NCI-H187 treated with DMSO at 0.1 percent for 48 hours (cell line): ENCODE data around the gene MIEN1.
"Not testable (repeated sequence)": the region's sequence is repeated elsewhere in the genome, so short reads cannot be mapped to it uniquely, and the experiment has no call there.

Experiments used
- DNase-seq: peaks from one replicate; lab custom pipeline; 2025; lab: John Stamatoyannopoulos, UW

MIEN1 gene

DNA sequence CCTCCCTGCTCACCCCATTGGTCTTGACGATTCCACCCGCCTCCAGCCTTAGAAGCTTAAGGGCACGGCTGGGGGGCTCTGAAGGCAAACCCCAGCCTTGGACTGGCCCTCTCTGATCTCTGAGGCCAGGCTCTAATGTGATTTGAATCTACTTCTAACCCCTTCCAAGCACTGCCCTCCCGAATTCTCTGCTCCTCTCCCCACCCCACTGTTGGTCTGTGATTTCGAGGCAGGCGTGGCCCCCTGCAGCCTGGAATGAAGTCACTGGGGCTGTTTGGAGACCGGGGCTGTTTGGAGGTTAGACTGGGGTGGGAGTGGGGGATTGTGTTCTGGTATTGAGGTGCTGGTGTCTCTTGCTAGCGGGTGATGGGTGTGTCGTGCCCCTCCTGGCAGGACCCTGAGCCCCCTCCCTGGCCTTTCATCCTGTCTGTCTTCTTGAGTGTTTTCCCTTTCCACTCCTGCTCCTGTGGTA, 9.6 kb upstream of the MIEN1 start:
- no peak for DNase-seq

DNA sequence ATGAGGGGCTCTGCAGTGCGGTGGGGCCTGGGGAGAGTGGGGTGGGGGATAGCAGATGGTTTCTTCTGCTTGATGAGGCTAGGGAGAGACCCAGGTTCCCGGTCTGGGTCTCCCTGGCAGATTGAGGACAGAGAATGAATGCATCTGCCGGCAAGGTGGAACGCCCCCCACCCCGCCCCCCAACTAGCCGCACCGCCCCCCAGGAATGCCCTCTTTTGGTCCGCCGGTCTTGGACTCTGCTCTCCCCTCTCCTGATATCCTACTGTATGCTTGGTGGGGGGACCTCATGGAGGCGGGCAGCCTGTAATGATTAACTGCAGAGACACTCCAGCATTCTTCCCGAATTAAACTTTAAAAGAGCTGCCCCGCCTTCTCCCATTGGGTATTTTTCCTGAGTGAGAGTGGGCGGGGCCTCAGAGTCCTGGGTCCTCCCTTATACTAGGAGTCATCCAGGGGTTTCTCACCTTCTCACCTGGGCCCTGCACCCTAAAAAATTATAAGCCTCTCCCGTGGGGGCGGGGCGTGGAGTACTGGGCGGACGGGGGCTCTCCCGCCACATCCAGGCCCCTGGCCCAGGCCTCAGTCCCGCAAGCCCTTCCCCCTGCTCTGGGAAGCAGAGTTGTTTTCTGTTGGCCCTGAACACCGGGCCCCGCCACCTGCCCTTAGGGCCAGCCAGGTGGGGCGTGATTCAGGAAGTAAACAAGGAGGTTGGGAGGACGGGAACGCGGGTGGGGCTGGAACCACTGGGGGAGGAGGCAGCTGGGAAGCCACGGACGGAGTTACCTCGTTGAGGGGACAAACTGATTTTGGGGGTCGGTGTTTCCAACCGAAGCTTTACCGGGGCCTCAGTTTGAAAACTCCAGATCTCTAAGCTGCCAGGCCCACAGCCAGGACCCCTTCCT, 8.9 kb upstream of the MIEN1 start:
- DNase-seq = peak; percentile 42

- no peak for DNase-seq
Measured at GRCh38 chr17:39738568-39738901, 8.2 kb upstream of the MIEN1 start.

GRCh38 chr17:39737760-39738567, 7.6 kb upstream of the MIEN1 start, which contains the start of gene GRB7:
GRB7 (plus strand) TSS chr17:39737938; CDS start chr17:39742302, 4,364 bp downstream.
- peak; percentile 57 for DNase-seq

GRCh38 chr17:39737206-39737759, 7.0 kb upstream of the MIEN1 start:
- no peak for DNase-seq

DNA sequence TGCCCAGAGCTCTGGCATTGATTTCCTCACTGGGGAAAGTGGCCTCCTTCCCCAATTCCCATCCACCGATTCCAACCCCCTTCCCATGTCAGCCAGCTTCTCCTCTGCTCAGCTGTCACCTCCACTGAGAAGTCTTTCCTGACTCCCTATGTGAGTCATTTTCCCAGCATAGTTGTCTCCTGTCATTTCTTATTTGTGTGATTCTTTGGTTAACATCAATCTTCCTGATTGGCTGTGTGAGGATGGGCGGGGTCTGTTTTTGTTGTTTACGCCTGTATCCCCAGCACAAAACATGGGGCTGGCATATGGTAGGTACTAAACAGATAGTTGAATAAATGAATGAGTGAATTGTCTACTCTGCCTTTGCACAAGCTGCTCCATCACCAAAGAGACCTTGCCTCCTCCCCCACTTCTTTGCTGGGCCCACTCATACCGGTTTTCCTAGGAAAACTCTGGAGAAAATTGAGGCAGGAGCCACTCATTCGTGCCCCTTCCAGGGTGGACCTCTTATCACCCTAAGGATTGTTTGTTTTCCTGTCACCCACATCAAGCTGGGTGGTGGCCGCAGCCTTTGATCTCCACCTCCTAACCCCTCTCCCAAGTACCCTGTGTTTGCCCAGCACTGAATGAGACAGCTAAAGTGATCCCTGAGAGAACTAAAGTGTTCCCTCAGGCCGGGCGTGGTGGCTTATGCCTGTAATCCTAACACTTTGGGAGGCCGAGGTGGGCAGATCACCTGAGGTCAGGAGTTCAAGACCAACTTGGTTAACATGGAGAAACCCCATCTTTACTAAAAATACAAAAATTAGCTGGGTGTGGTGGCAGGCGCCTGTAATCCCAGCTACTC, 6.2 kb upstream of the MIEN1 start:
- no peak for DNase-seq

DNA sequence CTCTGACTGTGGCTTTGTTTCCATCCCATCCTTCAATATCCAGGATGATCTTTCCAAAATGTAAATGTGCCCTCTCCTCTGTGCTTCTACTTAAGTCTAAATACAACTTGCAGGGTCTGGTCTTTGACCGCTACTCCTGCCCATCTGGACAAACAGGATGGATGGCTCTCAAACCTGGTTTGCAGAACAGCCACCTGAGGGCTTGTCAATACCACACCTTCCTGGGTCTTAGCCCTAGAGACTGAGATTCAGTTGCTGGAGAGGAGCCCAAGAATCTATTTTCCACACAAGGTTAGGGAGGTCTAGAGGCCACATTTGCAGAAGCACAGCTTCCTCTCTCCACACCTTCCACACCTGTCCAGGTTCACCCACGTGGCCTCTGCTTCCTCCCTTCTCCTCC, 5.5 kb upstream of the MIEN1 start:
- no peak for DNase-seq

GRCh38 chr17:39732586-39732985, 2.3 kb upstream of the MIEN1 start:
- DNase-seq = no peak

- DNase-seq = no peak
Measured at GRCh38 chr17:39729280-39729851, 966 bp downstream of the MIEN1 start.

DNA sequence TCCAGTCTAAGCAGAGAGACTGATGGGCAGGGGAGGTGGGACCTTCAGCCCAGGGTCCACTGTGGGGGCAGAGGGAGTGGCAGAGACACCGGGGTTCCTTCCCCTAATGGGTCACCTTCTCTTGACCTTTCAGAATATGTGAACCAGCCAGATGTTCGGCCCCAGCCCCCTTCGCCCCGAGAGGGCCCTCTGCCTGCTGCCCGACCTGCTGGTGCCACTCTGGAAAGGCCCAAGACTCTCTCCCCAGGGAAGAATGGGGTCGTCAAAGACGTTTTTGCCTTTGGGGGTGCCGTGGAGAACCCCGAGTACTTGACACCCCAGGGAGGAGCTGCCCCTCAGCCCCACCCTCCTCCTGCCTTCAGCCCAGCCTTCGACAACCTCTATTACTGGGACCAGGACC, 2.8 kb downstream of the MIEN1 start:
- DNase-seq = no peak

DNA sequence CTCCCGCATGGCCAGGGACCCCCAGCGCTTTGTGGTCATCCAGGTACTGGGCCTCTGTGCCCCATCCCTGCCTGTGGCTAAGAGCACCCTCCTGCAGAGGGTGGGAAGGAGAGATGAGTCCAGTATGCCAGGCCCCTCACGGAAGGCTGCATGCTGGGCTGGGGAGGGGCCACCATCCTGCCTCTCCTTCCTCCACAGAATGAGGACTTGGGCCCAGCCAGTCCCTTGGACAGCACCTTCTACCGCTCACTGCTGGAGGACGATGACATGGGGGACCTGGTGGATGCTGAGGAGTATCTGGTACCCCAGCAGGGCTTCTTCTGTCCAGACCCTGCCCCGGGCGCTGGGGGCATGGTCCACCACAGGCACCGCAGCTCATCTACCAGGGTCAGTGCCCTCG, 3.7 kb downstream of the MIEN1 start:
- DNase-seq = no peak

- not testable (repeated sequence) for DNase-seq
Measured at GRCh38 chr17:39725923-39726322, 4.4 kb downstream of the MIEN1 start.

GRCh38 chr17:39724731-39725130, 5.6 kb downstream of the MIEN1 start:
- no peak for DNase-seq

DNA sequence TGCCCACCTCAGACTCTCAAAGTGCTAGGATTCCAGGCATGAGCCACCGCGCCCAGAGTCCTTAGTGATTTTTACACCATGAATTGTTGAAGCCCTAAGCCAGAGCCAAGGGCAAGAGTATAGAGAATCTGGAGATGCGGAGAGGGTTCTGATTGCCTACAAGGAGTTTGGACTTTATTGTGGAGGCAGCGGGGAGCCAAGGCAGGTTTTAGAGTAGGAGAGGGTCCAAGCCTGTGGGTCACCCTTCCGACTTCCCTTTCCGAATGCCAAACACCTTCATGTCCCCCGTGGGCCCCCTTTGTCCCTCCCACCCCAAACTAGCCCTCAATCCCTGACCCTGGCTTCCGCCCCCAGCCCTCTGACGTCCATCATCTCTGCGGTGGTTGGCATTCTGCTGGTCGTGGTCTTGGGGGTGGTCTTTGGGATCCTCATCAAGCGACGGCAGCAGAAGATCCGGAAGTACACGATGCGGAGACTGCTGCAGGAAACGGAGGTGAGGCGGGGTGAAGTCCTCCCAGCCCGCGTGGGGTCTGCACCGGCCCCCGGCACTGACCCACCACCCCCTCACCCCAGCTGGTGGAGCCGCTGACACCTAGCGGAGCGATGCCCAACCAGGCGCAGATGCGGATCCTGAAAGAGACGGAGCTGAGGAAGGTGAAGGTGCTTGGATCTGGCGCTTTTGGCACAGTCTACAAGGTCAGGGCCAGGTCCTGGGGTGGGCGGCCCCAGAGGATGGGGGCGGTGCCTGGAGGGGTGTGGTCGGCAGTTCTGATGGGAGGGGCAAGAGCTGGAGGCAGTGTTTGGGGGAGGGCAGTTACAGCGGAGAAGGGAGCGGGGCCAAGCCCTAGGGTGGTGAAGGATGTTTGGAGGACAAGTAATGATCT, 7.1 kb downstream of the MIEN1 start:
- no peak for DNase-seq

- DNase-seq = no peak
Measured at GRCh38 chr17:39722104-39722503, 8.2 kb downstream of the MIEN1 start.

DNA sequence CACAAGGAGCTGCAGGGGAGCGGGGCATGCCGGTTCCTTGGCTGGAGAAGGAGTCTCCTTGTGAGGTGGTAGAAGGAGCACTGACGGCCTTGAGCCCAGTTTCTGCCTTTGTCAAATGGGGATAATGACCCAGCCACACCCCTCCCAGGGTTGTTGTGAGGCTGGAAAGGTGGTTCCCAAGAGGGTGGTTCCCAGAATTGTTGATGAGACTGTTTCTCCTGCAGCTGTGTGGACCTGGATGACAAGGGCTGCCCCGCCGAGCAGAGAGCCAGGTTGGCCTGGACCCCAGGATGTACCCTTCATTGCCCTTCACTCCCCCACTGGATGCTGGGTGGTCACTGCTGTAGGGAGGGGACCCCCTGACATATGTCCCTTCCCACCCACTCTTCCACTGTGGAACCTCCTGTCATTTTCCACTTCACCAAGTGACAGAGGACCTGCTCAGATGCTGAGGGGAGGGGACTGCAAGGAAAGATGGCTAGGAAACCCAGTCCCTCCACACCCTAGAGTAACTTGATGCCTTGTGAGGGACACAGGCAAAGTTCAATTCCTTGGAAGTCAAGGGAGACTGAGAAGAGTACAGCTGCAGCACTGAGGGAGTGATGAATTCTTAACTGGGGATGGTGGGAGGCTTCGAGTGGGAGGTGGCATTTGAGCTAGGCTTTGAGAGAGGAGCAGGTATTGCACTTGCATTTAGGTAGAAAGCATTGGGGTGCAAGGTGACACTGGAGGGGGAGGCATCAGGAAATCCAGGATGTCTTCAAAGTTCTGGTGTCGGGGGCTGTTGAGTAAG, 10.6 kb downstream of the MIEN1 start:
- no peak for DNase-seq

GRCh38 chr17:39717660-39718059, 12.7 kb downstream of the MIEN1 start:
- no peak for DNase-seq

DNA sequence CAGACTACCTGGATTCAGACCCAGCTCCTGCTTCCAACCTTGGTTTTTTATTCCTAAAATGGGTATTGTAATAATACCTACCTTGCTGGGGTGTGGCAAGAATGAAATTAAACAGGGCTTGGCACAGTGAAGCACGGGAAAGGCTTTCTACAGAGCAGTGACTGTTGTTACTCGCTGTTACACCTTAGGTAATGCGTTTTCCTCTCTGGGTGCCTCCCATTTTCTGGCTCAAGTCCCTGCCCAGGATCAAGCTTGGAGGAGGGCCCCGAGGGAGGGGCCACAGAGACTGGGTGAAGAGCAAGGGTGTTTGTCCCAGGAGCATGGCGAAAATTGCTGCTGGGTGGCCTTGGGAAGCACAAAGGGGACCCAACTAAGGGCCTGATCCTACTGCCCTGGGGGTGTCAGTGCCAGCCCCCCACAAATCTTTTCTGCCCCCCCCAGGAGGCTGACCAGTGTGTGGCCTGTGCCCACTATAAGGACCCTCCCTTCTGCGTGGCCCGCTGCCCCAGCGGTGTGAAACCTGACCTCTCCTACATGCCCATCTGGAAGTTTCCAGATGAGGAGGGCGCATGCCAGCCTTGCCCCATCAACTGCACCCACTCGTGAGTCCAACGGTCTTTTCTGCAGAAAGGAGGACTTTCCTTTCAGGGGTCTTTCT, 13.3 kb downstream of the MIEN1 start:
- DNase-seq = no peak
